Suprapubic skin (tissue), 4 donors: ENCODE measurements around the gene C9orf72. TPM values are rescaled to one million over a fixed set of nuclear protein-coding genes. Genes with fewer than 3 reads are reported as not detected.

Experiments
- DNase-seq, 2 donors: peaks; one replicate each; pipeline ENCODE4 v3.0.0-alpha.2; 2019; ENCODE audit warnings: low spot score in 2 of 2
- H3K27ac ChIP-seq: fragments of 200-600 bp; sonication (generic); one replicate; pipeline ENCODE4 v1.5.1; 2019
- H3K27me3 ChIP-seq: fragments of 200-600 bp; sonication (generic); one replicate; pipeline ENCODE4 v1.5.1; 2019
- H3K36me3 ChIP-seq: fragments of 200-600 bp; sonication (generic); one replicate; pipeline ENCODE4 v1.5.1; 2019
- H3K4me1 ChIP-seq: fragments of 200-600 bp; sonication (generic); one replicate; pipeline ENCODE4 v1.5.1; 2019
- H3K4me3 ChIP-seq: fragments of 200-600 bp; sonication (generic); one replicate; pipeline ENCODE4 v1.5.1; 2019; ENCODE audit warnings: mild to moderate bottlenecking
- H3K9me3 ChIP-seq: fragments of 200-600 bp; sonication (generic); one replicate; pipeline ENCODE4 v1.5.1; 2019
- CTCF ChIP-seq, 2 donors: fragments of 200-600 bp in 1 of 2; fragments of 450-650 bp in 1 of 2; sonication (generic) in 1 of 2; IDR thresholded peaks; one replicate each; pipeline ENCODE4 v1.5.1; 2016 to 2019; ENCODE audit warnings: antibody characterized with exemption in 2 of 2, mild to moderate bottlenecking in 1 of 2, moderate library complexity in 1 of 2
- EP300 ChIP-seq: sonication (generic); formaldehyde crosslinking; IDR thresholded peaks from one replicate; pipeline ENCODE4 v1.6.1; 2017; ENCODE audit warnings: antibody characterized with exemption
- POLR2A ChIP-seq, 2 donors: fragments of 450-650 bp; IDR thresholded peaks; one replicate each; pipeline ENCODE4 v1.6.1; 2017; ENCODE audit warnings: antibody characterized with exemption in 2 of 2, mild to moderate bottlenecking in 2 of 2, moderate library complexity in 2 of 2
- POLR2AphosphoS5 ChIP-seq, 3 donors: sonication (generic); formaldehyde crosslinking; IDR thresholded peaks; one replicate each; pipeline ENCODE4 v1.6.1; 2017; ENCODE audit warnings: antibody characterized with exemption in 3 of 3
- WGBS: methylation state at CpG from one replicate; pipeline ENCODE4 v1.1.5; 2018; 5-methylcytosine and 5-hydroxymethylcytosine counted together
- total RNA-seq, 4 donors: library from RNA; depleted of rRNA; stranded (reverse); fragments of >200 nt; gene quantifications; one replicate each; pipeline ENCODE4 v1.1.0, GENCODE V29; 2016

The C9orf72 gene
- total RNA-seq, 4 donors from 2014 or later, result 12.2 to 48.3 (median 14.5) TPM

- H3K27ac ChIP-seq, result no peak overlapping the region
Observed at GRCh38 chr9:27519466-27520465, 53.5 kb downstream of the C9orf72 start.

GRCh38 chr9:27518809-27519208 lies 54.5 kb downstream of the C9orf72 start:
- H3K4me3 ChIP-seq, result no peak overlapping the region
- no peaks in the 10 kb centered on the region for H3K9me3 ChIP-seq
- H3K27ac ChIP-seq, result no peak overlapping the region
- 82% methylated on average over 4 of the region's 4 CpGs for WGBS
- no peak for DNase-seq
- TF ChIP-seq EP300, result no peak
- no peak for TF ChIP-seq CTCF (IDR thresholded peaks at IDR 0.05)
- no peaks in the 10 kb centered on the region for H3K36me3 ChIP-seq
- H3K4me1 ChIP-seq, result peaks cover 7% of the 10 kb centered on the region
- no peaks in the 10 kb centered on the region for H3K27me3 ChIP-seq

More at GRCh38 chr9:27519466-27520465, 53.5 kb downstream of the C9orf72 start:
- Histone ChIP-seq H3K4me1 (peaks cover 7% of the 10 kb centered on the region), H3K36me3 (no peaks in the 10 kb centered on the region), H3K4me3 (no peak overlapping the region), H3K9me3 (no peaks in the 10 kb centered on the region), H3K27me3 (no peaks in the 10 kb centered on the region)
- no peak for DNase-seq
- TF ChIP-seq POLR2A (IDR thresholded peaks at IDR 0.05), result no peak
- TF ChIP-seq POLR2AphosphoS5 (IDR thresholded peaks at IDR 0.05), result no peak
- TF ChIP-seq CTCF (IDR thresholded peaks at IDR 0.05), result no peak
- no peak for TF ChIP-seq EP300
- WGBS, result 59% methylated on average over 10 of the region's 10 CpGs

GRCh38 chr9:27518006-27518405 lies 55.3 kb downstream of the C9orf72 start:
- Histone ChIP-seq H3K27ac (no peak overlapping the region), H3K27me3 (no peaks in the 10 kb centered on the region), H3K36me3 (no peaks in the 10 kb centered on the region), H3K4me3 (no peak overlapping the region), H3K4me1 (peaks cover 7% of the 10 kb centered on the region), H3K9me3 (no peaks in the 10 kb centered on the region)
- no peak for TF ChIP-seq EP300
- TF ChIP-seq POLR2AphosphoS5 (IDR thresholded peaks at IDR 0.05), result no peak
- TF ChIP-seq CTCF (IDR thresholded peaks at IDR 0.05), result no peak
- TF ChIP-seq POLR2A (IDR thresholded peaks at IDR 0.05), result no peak
- no peak for DNase-seq
- 83% methylated on average over 2 of the region's 2 CpGs for WGBS

- no peak for TF ChIP-seq EP300
- no peak for TF ChIP-seq CTCF (IDR thresholded peaks at IDR 0.05)
- no peak for TF ChIP-seq POLR2AphosphoS5 (IDR thresholded peaks at IDR 0.05)
- TF ChIP-seq POLR2A (IDR thresholded peaks at IDR 0.05), result no peak
- no peaks in the 10 kb centered on the region for H3K36me3 ChIP-seq
- 70% methylated on average over 2 of the region's 2 CpGs for WGBS
- DNase-seq, result no peak
- no peak overlapping the region for H3K27ac ChIP-seq
- H3K9me3 ChIP-seq, result no peaks in the 10 kb centered on the region
- H3K27me3 ChIP-seq, result no peaks in the 10 kb centered on the region
- no peak overlapping the region for H3K4me3 ChIP-seq
- H3K4me1 ChIP-seq, result peaks cover 10% of the 10 kb centered on the region
Observed at GRCh38 chr9:27514551-27514950, 58.7 kb downstream of the C9orf72 start.

- H3K36me3 ChIP-seq, result no peaks in the 10 kb centered on the region
- no peak for DNase-seq
- H3K9me3 ChIP-seq, result no peaks in the 10 kb centered on the region
- peaks cover 9% of the 10 kb centered on the region for H3K4me1 ChIP-seq
- no peak overlapping the region for H3K27ac ChIP-seq
- H3K27me3 ChIP-seq, result no peaks in the 10 kb centered on the region
- H3K4me3 ChIP-seq, result no peak overlapping the region
- WGBS, result 84% methylated on average over 2 of the region's 2 CpGs
- no peak for TF ChIP-seq POLR2A (IDR thresholded peaks at IDR 0.05)
- TF ChIP-seq CTCF (IDR thresholded peaks at IDR 0.05), result no peak
- no peak for TF ChIP-seq POLR2AphosphoS5 (IDR thresholded peaks at IDR 0.05)
- no peak for TF ChIP-seq EP300
Observed at GRCh38 chr9:27511771-27512170, 61.5 kb downstream of the C9orf72 start.
